Fibroblast of mammary gland (primary cell): ENCODE measurements around the gene GALNT1.
A peak's percentile ranks its signal among the peaks of the same experiment; 100 is the strongest.

Experiments used
- DNase-seq: peaks from one replicate; pipeline ENCODE4 v3.0.0-alpha.2; 2010; ENCODE audit warnings: low read depth
- H3K4me3 ChIP-seq: 2 replicates; pipeline ENCODE4 v1.5.1; 2011; ENCODE audit warnings: low read depth, mild to moderate bottlenecking, low read length, moderate library complexity; ENCODE audit not compliant: control insufficient read depth
- TF ChIP-seq, protein P1 (sequence below): conservative IDR thresholded peaks from 2 replicates; pipeline ENCODE4 v1.5.1; 2011; ENCODE audit warnings: low read depth, low read length, inconsistent platforms; ENCODE audit not compliant: control insufficient read depth, insufficient read depth

The GALNT1 gene

DNA sequence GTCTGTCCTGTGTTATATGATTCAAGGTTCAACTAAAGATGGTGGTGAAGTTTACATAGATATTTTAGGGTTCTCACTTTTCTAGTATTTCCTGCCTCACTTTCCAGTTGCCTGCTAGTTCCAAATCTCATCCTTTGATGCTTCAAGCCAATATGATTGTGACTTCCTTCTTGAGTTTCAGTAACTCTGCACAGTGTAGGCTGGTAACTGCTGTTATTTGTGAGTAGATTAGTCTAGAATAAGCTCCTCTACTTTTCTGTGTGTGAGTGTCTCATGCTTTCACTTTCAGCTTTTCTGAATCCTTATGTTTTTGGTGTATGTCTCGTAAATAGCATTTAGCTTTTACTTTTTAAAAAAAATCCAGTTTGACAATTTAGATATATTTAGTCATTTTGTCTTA lies 42.6 kb downstream of the GALNT1 start:
- TF ChIP-seq, protein P1, sequence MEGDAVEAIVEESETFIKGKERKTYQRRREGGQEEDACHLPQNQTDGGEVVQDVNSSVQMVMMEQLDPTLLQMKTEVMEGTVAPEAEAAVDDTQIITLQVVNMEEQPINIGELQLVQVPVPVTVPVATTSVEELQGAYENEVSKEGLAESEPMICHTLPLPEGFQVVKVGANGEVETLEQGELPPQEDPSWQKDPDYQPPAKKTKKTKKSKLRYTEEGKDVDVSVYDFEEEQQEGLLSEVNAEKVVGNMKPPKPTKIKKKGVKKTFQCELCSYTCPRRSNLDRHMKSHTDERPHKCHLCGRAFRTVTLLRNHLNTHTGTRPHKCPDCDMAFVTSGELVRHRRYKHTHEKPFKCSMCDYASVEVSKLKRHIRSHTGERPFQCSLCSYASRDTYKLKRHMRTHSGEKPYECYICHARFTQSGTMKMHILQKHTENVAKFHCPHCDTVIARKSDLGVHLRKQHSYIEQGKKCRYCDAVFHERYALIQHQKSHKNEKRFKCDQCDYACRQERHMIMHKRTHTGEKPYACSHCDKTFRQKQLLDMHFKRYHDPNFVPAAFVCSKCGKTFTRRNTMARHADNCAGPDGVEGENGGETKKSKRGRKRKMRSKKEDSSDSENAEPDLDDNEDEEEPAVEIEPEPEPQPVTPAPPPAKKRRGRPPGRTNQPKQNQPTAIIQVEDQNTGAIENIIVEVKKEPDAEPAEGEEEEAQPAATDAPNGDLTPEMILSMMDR, result no peak
- H3K4me3 ChIP-seq, result no peak overlapping the region
- no peak for DNase-seq

DNA sequence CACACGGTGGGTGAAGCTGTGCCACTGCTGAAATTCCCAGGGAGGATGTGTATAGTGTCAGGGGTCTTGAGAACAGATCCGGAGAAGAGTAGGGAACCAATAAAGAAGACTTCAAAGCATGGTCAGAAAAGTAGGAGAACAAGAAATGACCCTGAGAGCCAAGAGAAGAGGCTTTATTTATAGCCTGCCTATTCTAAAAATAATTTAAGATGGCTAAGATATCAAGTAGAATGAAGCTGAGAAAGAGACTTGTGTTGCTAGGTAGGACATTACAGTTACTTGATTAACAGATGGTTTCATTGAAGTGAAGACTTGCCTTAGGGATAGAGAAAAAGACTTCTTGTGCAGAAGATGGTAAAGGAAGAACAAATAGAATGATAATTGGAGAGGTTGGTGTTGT lies 43.7 kb downstream of the GALNT1 start:
- H3K4me3 ChIP-seq, result no peak overlapping the region
- TF ChIP-seq, protein P1, result no peak
- DNase-seq, result no peak

DNA sequence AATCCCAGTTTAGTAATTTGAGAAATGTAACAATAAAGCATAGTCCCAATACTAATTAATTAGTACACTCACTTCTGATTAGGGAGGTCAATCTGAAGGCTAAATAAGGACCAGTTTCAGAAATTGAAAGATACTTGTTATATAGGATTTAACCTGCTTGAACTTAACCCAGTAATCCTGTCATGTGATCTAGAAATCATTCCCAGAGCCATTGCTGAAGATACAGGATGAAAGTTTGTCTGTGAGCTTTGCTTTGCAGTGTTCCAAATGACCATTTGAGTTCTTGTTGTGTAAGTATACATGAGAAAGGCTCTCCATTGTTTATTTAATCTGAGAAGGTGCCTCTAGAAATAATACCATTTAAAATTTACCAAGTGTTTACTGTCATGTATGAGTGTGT lies 52.2 kb downstream of the GALNT1 start:
- DNase-seq, result no peak
- TF ChIP-seq, protein P1, result no peak
- H3K4me3 ChIP-seq, result no peak overlapping the region

DNA sequence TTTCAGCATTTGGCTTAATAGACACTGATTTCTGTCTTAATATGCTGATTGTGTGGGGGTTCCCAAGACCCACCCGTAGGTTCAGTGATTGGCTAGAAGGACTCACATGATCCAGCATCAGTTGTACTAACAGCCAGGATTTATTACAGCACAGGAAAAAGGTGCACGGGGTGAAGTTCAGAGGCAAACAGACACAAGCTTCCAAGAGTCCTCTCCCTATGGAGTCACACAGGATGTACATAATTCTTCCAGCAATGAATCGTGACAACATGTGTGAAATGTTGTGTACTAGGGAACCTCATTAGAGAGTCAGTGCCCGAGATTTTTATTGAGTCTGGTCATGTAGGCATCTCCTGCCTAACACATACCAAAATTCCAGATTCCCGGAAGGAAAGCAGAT lies 52.8 kb downstream of the GALNT1 start:
- TF ChIP-seq, protein P1, result no peak

DNA sequence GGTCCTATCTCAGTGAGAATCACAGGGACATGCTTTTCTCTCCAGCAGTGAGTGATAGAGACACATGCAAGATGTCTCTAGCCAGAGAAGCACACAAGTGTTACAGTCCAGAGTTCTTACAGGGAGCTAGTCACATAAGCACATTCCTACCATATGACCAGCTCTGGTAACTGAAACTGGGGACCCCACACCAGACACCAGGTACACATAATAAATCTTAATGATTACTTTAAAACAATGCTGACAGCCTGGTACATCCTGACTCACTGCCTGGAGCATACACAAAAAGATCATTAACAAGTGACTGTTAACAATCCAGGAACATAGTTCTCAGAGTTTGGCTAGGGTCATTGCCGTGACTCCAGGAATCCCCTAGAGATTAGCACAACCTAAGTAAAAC lies 53.6 kb downstream of the GALNT1 start:
- H3K4me3 ChIP-seq, result no peak overlapping the region
- peak; percentile 82 for DNase-seq
- TF ChIP-seq, protein P1, result no peak

More for the DNA sequence above, 52.8 kb downstream of the GALNT1 start:
- no peak overlapping the region for H3K4me3 ChIP-seq
- DNase-seq, result peak; percentile 39

DNA sequence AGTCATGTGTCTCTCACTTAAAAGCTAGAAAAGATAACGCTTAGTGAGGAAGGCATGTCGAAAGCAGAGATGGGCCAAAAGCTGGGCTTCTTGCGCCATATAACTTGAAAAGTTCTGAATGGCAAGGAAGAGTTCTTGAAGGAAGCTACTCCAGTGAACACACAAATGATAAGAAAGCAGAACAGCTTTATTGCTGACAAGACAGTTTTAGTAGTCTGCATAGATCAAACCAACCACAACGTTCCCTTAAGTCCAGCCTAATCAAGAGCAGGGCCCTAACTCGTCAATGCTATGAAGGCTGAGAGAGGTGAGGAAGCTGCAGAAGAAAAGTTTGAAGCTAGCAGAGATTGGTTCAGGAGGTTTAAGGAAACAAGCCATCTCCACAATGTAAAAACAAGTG lies 55.7 kb downstream of the GALNT1 start:
- no peak for DNase-seq
- TF ChIP-seq, protein P1, result no peak

DNA sequence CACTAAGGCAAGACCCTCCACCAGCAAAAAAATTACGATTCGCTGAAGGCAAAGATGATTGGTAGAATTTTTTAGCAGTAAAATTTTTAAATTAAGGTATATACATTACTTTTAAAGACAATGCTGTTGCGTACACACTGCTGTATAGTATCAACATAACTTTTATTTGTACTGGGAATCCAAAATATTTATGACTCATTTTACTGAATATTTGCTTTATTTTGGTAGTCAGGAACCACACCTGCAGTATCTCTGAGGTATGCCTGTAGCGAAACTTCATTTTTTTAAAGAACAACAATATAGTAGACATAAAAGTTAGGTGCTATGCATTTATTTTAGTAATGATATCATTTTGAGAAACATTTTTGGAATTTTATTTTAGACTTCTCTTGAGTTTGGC lies 57.8 kb downstream of the GALNT1 start:
- H3K4me3 ChIP-seq, result no peak overlapping the region
- DNase-seq, result no peak
- TF ChIP-seq, protein P1, result no peak

More for the DNA sequence above, 55.7 kb downstream of the GALNT1 start:
- no peak overlapping the region for H3K4me3 ChIP-seq
